Peyer's patch (tissue), 4 donors: ENCODE measurements around the gene INPP1.

ENCODE experiments used
- CTCF ChIP-seq, 6 experiments: fragments of 450-650 bp in 4 of 6; fragments of 200-600 bp in 2 of 6; sonication (generic) in 1 of 6; IDR thresholded peaks; one replicate each; pipeline ENCODE4 v1.5.1; 2017 to 2019; ENCODE audit warnings: antibody characterized with exemption in 6 of 6, mild to moderate bottlenecking in 3 of 6, moderate library complexity in 1 of 6
- POLR2A ChIP-seq, 2 donors: fragments of 450-650 bp; IDR thresholded peaks; one replicate each; pipeline ENCODE4 v1.5.1; 2017; ENCODE audit warnings: antibody characterized with exemption in 2 of 2, mild to moderate bottlenecking in 2 of 2, moderate library complexity in 2 of 2

GRCh38 chr2:190366248-190366753 is 22.9 kb downstream of the INPP1 start:
- no peak for TF ChIP-seq CTCF (IDR thresholded peaks at IDR 0.05)
- no peak for TF ChIP-seq POLR2A (IDR thresholded peaks at IDR 0.05)
